Measurements from ENCODE around the gene TNRC18. TPM values are rescaled to one million over a fixed set of nuclear protein-coding genes. Genes with fewer than 3 reads are reported as not detected.
"Not testable (repeated sequence)": the region's sequence is repeated elsewhere in the genome, so short reads cannot be mapped to it uniquely, and the experiment has no call there.

The TNRC18 gene
- total RNA-seq, 1 donor from 2014 or later: 99.1 TPM

GRCh38 chr7:5295039-5296014 lies 128.3 kb downstream of the TNRC18 start:
- no peak for DNase-seq (ENCODE audit: extremely low read depth, low read depth, low spot score)

- DNase-seq (ENCODE audit: extremely low read depth, low read depth, low spot score): no peak
These were observed 129.3 kb downstream of the TNRC18 start for GRCh38 chr7:5294169-5294987.

GRCh38 chr7:5291711-5292335 lies 131.8 kb downstream of the TNRC18 start:
- DNase-seq (ENCODE audit: extremely low read depth, low read depth, low spot score): not testable (repeated sequence)

GRCh38 chr7:5291301-5291700 lies 132.3 kb downstream of the TNRC18 start:
- DNase-seq (ENCODE audit: extremely low read depth, low read depth, low spot score): no peak

GRCh38 chr7:5289355-5289754 lies 134.3 kb downstream of the TNRC18 start:
- DNase-seq (ENCODE audit: extremely low read depth, low read depth, low spot score): no peak

GRCh38 chr7:5288560-5288959 lies 135.1 kb downstream of the TNRC18 start:
- DNase-seq (ENCODE audit: extremely low read depth, low read depth, low spot score): not testable (repeated sequence)

GRCh38 chr7:5287802-5288201 lies 135.8 kb downstream of the TNRC18 start:
- no peak for DNase-seq (ENCODE audit: extremely low read depth, low read depth, low spot score)

- not testable (repeated sequence) for DNase-seq (ENCODE audit: extremely low read depth, low read depth, low spot score)
These were observed 136.3 kb downstream of the TNRC18 start for GRCh38 chr7:5287373-5287772.

GRCh38 chr7:5286933-5287332 lies 136.7 kb downstream of the TNRC18 start:
- no peak for DNase-seq (ENCODE audit: extremely low read depth, low read depth, low spot score)

GRCh38 chr7:5284304-5285281 lies 139.0 kb downstream of the TNRC18 start:
- no peak for DNase-seq (ENCODE audit: extremely low read depth, low read depth, low spot score)

- DNase-seq (ENCODE audit: extremely low read depth, low read depth, low spot score): no peak
These were observed 140.0 kb downstream of the TNRC18 start for GRCh38 chr7:5283421-5284303.

- DNase-seq (ENCODE audit: extremely low read depth, low read depth, low spot score): no peak
These were observed 140.9 kb downstream of the TNRC18 start, which contains the start of gene SLC29A4 for GRCh38 chr7:5282543-5283316. SLC29A4 (plus strand) TSS chr7:5282943; CDS start chr7:5287817, 4,874 bp downstream.

GRCh38 chr7:5281598-5282500 lies 141.8 kb downstream of the TNRC18 start:
- not testable (repeated sequence) for DNase-seq (ENCODE audit: extremely low read depth, low read depth, low spot score)

GRCh38 chr7:5279734-5280133 lies 143.9 kb downstream of the TNRC18 start:
- no peak for DNase-seq (ENCODE audit: extremely low read depth, low read depth, low spot score)

- no peak for DNase-seq (ENCODE audit: extremely low read depth, low read depth, low spot score)
These were observed 144.9 kb downstream of the TNRC18 start for GRCh38 chr7:5278766-5279165.

- DNase-seq (ENCODE audit: extremely low read depth, low read depth, low spot score): no peak
These were observed 147.0 kb downstream of the TNRC18 start for GRCh38 chr7:5276611-5277010.

- DNase-seq (ENCODE audit: extremely low read depth, low read depth, low spot score): not testable (repeated sequence)
These were observed 147.5 kb downstream of the TNRC18 start for GRCh38 chr7:5276123-5276522.

All from glomerular endothelial cell (primary cell).